Hematopoietic multipotent progenitor cell treated with erythropoietin and hydrocortisone succinate and interleukin-3 and kit ligand, for 4 days (in vitro differentiated cells): Measurements from ENCODE around the gene NTN4.
"Not testable (repeated sequence)": the region's sequence is repeated elsewhere in the genome, so short reads cannot be mapped to it uniquely, and the experiment has no call there.

Experiments used
- DNase-seq: peaks from one replicate; pipeline ENCODE4 v3.0.0-alpha.2; 2015

Gene NTN4

DNA sequence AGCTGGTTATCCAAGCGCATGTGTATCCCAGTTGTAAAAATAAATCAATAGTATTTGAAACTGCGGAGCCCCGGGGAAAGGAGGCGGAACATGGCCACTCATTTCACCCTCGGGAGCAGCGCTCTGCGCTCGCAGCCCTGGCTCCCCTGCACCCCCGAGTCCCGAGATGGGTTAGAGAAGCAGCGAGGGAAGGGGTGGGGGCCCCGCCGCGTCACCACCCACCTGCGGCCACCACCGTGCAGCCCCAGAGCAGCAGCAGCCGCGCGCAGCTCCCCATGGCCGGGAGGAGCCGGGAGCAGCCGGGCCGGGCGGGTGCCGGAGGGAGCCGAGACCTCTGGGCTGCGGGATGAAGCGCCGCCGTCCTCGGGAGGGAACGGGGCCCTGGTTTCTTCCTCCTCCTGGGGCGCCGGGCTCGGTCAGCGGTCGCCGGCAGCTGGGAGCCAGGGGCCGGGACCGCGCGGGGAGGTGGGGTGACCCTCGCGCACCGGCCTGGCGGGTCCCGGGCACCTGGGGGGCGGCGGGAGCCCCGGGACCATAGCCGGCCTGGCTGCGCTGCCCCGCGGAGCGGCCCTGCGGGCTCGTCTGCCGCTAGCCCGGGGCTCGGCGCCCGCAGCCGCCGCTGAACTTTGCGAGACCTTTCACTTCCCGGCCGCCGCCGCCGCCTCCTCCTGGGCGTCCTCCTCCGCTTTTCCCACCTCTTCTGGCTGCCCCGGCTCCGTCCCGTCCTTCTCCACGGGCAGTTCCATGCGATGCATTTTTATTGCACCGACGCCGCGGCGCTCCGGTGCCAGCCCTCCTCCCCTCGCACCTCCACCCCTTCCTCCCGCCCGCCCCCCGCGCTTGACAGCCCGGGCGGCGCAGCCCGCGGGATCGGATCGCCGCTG lies at the start of gene NTN4:
Gene NTN4 (minus strand): TSS at position 732 of the 884 bp plus-strand sequence. CDS start 455 bp downstream, at position 277.
- peak; percentile 15 for DNase-seq

DNA sequence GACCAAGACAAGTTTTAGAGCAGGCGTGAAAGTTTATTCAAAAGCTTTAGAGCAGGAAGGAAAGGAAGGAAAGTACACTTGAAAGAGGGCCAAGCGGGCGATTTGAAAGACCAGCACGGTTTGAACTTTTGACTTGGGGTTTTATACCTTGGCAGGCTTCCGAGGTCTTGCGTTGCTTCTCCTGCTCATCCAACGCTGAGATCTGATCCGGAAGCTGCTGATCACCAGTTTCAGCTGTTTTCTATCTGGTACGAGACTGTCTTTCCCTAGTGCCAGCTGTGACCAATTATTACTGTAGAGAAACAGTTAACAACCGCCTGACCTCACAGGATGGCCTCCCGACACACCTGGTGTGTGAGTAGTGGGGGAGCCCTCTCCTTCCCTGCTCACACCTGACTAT lies 47.6 kb upstream of the NTN4 start:
- peak; percentile 45 for DNase-seq

DNA sequence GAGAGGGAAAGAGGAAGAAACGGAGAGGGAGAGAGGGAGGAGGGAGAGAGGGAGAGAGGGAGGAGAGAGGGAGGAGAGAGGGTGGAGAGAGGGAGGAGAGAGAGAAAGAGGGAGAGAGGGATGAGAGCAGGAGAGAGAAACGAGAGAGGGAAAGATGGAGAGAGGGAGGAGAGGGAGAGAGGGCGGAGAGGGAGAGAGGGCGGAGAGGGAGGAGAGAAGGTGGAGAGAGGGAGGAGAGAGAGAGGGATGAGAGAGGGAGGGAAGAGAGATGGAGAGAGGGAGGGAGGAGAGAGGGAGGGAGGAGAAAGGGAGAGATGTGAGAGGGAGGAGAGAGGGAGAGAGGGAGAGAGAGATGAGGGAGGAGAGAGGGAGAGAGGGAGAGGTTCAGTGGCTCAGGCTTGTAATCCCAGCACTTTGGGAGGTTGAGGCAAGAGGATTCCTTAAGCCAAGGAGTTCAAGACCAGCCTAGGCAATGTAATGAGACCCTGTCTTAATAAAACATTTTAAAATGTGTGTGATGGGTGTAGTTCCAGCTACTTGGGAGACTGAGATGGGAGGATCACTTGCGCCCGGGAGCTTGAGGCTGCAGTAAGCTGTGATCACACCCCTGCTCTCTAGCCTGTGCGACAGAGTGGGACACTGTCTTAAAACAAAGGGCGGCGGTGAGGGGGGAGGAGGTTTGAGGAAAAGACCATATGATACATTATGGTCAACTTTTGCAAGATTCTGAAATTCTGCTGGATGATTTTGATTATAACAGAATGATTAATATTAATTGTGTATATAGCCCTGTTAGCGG lies 46.9 kb upstream of the NTN4 start:
- DNase-seq, result no peak

DNA sequence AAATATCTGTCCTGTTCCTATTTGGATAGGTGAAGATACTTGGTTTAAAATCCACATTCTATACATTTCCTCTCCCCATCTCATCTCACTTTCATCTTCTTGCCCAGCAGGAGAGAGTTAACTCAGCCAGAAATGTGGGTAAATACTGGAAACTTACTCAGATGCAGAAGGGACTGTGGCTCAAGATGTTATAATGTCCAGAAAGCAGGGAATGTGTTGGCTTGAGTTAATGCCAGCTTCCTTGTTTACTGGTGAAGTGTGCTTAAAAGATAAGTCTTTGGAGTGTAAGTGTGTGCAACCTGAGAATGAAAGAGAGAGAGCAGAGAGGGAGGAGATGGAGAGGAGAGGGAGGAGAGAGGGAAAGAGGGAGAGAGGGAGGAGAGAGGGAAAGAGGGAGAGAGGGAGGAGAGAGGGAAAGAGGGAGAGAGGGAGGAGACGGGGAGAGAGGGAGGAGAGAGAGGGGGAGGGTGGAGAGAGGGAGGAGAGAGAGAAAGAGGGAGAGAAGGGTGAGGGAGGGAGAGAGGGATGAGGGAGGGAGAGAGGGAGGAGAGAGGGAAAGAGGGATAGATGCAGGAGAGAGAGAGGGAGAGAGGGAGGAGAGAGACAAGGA lies 46.2 kb upstream of the NTN4 start:
- DNase-seq, result no peak

DNA sequence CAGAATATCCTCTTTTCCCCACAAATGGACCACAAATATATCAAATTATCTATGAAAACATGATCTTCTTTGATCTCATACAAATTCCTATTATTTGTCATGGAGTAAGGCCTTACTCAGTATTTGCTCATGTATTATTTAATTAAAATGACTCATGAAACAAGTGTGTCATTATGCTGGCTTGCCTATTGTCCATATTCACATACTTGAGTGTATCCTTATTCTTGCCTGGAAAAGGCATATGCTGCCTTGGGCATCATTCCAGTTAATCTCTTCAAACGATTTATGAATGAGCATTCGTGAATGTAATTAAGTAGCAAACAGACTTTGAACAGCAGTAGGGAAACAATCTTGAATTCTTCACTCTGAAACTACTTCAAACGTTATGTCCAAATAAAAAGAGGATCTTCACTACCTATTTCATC lies 45.6 kb upstream of the NTN4 start:
- DNase-seq, result no peak

DNA sequence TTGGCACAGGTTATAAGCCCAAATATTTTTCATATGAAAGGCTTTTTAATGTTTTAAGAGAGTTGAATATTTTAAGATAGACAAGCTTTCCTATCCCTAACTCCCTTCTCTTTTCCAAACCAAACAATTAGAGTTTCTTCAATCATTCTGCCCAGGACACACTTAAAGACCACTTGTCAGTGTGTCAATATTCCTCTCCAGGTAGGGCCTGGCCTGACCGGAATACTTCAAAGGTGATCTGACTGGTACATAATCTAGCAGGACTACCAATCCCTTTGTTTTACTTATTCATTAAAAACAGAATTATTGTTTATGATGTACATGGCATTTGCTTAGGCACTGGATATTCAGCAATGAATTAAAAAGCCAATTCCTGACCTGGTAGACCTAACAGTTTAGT lies 44.0 kb upstream of the NTN4 start:
- DNase-seq, result no peak

DNA sequence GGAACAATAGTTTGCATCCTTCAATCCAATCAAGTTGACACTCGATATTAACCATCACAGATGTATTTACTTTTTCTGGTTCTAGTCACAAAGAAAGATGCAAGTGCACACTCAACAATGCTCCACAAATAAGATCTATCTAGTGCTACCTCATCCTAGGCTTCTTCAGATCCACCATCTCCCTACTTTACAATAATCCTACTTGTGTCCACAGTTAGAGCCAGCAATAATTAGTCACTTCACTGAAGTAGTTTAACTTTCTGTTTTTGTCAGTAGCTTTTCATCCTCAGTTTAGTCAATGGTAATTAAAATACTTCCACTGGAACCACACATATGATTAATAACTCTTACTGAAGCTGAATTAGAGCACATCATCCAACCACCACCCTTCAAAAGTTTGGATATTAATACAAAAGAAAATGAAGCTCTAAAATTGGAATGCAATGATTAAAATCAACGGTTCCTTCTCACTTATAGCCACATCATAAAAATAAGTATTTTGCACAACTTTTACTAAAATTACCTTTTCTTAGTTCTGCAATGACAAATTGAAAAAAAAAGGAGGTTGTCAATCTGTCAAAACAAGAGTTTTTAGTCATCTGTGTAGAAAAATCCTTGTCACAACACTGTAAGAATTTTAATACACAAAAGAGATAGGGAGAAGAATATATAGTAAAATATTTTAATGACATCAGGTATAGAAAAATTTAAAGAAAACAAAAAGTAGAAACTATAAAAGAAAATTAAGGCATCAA lies 39.9 kb upstream of the NTN4 start:
- DNase-seq, result no peak

DNA sequence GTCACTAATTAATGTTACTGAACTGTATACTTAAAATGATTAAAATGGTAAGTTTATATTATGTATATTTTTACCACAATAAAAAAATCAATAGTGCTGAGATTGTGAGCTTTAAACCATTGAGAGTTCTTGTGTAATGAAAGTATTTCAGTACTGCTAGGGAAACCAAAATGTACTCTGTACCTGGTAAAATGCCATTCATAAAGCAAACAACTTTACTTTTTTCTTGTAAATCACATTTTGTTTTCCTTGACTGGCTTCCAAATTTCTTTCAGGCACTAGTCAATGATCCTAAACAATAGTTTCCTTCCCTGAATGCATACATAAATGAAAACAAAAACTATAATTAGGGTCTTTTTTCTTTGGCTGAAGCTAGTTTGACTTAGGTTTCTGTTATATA lies 38.8 kb upstream of the NTN4 start:
- DNase-seq, result no peak

DNA sequence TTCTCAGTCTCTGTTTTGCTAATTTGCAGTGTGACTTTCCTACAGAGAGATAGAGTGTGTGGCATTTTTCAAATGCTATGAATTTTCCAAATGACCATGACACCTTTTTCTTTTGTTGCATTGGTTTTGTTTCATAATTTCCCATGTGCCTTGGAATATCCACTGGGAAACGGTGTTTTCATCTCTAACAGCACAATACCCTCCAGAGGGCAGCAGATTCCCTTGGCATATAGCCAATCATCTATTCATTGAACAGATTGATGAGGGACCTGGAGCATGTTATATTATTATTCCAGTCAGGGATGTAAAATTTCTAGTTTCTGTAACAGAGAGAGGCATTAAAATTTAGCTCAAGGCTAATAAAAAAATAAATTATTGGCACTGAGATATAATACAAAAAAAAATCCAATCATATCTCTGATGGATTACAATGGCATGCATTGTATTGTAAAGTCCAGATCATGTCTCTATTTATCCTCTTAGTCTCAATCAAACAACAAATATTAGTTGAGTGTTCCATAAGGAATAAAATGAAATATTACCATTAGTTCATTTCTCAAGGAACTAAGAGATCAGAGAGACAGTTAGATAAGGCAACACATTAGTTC lies 29.6 kb upstream of the NTN4 start:
- peak; percentile 50 for DNase-seq

DNA sequence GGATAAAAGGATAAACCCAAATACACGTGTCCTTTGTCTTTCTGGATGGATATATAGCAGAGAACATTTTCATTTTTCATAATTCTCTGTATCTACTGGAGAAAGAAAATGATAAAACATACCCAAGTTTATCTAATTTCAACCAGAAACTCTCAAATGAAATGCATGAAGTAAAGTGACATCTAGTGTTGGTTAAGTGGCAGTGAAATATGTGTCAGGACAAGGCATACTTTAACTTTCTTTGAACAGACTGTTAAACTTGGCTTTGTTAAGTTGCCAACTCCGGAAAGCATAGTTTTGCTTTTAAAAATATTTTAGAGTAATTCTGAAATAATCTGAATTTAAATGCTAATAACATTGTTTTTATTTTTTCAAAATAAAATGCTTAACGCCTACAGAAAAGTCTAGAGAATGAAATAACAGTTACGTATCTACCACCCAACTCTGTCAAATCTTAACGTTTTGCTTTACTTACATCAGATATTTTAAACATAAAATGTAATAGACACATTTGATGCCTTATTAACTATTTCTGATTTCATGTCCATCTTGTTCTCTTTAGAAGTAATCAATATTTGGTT lies 25.2 kb upstream of the NTN4 start:
- peak; percentile 56 for DNase-seq

DNA sequence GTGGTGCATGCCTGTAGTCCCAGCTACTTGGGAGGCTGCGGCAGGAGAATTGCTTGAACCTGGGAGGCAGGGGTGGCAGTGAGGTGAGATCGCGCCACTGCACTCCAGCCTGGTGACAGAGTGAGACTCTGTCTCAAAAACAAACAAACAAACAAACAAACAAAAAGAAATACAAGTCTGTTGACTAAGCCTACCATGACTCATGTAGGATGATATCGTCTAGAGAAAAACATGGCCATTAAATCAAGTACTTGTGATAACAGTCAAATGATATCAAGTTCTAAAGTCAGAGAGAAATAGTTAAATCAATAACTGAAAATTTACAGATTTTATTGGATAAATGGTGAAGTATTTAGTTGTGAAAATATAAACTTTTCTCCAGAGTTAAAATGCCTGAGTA lies 21.6 kb upstream of the NTN4 start:
- DNase-seq, result not testable (repeated sequence)

DNA sequence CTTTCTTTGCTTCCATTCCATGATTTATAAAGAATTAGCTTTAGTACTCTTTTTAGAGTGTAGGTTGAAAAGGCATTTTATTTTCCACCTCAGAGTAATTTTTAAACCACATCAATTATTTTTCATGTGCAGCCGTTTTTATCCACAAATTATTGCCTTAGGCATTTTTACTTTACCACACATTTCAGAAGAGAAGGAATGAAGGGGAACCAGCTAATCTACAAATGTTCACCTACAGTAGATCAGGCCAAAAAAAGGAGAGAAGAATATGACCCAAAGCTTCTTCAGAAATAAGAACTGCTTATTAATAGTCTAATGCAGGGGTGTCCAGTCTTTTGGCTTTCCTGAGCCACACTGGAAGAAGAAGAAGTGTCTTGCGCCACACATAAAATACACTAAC lies 19.8 kb upstream of the NTN4 start:
- DNase-seq, result no peak

DNA sequence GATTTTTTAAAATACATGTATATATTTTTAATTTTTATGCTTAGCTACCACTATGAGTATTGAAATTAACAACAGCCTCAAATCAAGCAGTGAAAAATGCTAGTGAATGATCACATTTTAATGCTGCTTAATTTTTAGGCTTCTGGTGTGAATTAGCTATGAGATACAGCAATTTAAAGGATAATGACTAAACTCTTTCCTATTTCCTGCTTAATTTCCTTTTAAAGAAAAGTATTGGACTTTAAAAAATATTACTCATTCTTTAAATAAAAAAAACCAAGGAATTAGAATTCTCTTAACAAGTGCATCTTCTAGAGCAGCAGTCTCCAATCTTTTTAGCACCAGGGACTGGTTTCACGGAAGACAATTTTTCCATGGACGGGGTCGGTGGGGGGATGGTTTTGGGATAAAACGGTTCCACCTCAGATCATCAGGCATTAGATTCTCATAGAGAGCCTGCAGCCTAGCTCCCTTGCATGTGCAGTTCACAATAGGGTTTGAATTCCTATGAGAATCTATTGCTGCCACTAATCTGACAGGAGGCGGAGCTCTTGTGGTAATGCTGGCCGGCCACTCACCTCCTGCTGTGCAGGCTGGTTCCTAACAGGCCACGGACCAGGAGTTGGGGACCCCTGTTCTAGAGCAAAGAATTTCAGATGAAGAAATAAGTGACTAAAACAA lies 18.6 kb upstream of the NTN4 start:
- no peak for DNase-seq

DNA sequence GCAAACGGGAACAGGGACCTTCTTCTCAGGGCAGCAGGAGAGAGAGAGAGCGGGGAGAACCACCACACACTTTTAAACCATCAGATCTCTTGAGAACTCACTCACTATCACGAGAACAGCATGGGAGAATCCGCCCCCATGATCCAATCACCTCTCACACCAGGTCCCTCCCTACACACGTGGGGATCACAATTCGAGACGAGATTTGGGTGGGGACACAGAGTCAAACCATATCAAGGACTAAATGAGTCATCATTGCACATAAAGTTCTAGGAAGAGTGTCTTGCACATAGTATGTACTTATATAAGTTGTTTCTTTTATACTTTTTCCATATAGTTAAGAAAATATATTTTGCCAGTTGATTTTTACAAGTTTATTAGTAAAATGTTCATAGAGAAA lies 17.6 kb upstream of the NTN4 start:
- DNase-seq, result no peak

DNA sequence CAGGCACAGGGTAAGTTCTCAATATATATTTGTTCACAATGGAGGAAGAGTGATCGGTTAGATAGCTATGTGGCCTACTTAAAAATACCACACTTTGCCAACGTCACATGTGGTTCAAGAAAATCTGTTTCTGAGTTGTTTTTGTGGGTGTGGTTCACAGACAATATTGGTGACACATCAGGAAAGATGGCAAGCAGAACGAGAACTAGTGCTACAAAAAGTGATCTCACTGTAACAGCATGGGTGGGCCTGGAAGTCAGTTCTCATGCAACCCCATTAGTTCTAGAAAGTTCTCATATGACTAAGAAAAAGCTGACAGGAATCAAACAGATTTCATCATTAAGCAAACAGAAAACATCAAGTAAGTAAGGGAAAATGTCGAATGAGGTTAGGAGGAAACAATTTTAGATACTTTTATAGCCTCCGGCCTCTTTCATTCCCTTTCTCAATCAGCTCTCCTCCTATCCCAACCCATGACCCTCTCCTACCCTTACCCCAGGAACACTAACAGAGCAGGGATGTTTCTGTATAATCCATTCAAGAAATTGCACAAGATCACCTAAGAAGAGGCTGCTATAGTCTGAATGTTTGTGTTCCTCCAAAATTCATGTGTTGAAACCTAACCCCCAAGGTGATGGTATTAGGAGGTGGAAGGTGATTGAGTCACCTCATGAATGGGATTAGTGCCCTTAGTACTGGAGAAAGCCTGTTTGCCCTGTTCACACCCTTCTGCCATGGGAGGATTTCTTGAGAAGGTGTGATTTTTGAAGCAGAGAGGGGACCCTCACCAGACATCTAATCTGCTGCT lies 15.5 kb upstream of the NTN4 start:
- DNase-seq, result no peak

DNA sequence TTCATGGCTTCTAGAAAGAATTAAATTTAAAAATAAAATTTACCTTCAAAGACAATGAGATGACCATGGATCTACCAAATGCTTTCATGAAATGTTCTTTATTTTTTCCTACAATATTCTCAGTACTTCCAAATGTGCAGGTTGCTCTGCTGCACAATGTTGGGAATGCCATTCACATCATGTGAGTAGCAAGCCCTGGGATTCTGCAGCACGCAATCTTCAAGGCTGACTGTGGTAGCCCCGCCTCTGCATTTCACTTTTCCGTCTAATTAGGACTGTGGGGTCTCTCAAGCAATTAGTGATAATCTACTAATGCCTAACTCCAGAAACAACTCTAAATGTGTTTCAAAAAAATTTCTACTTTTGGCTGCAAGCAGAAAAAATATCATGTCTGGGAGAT lies 13.7 kb upstream of the NTN4 start:
- DNase-seq, result no peak

DNA sequence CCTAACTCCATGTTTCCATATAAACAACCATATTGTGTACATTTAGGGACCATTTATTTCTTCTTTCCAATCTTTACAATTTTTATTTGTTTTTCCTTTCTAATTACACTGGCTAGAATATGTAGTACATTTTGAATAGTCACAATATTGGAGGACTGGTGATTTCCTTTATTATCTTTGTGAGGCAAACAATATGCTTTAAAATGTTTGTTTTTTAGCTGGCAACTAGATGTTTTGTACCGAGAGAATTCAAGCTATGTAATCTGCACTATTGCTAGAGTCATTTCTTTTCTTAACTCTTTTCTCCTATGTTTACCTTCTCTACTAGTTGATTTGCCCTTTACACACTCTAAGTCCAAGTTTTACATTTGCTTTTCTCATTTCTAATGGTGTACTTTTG lies 13.3 kb upstream of the NTN4 start:
- DNase-seq, result no peak

DNA sequence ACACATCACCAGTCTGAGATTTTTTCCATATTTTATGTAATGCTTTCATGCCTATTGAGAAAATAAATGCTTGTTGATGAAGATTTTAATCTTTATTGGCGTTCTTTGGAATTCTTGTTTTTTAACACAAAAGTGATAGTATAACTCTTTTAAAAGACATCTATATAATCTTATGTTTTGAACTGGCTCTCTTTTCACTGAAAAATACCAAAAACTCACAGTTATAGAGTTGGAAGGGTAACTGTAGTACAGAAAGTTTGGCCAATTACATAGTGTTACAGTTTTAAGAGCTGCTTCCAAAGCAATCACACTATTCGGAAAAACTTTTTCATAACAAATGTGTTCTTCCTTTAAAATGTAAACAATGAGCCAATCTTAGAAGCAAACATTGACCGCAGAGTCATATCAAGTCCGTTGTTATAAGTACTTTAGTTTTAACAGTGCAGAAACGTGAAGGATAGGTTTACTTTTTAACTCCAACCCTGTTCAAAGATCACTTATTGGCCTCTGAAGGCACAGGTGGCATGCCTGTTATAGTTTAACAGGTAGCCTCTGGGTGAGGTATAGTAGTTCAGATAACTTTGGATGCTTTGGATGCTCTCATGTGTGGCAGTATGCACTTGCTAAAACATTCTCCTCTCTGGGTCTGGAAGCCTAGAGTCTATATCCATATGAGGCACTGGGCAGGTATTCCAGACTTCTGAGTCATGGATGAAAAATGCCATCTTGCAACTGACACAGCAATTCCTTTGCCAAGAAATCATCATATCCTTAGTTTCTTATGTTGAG lies 12.1 kb upstream of the NTN4 start:
- no peak for DNase-seq

DNA sequence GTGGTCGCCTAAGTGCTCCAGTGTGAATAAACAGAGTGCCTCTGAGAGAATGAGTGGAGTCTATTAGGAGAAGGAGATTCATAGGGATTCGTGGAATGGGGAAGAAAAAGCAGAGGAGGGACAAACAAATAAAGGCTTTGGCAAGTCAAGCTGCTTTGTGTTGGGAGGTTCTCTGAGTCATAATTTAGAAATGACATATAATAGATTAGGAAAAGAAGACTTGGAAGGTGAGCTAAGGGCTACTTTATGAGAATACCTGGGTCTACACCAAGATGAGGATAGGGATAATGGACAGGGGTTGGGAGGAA lies 6.4 kb upstream of the NTN4 start:
- no peak for DNase-seq
